Measurements from ENCODE around the gene INSR.

DNA sequence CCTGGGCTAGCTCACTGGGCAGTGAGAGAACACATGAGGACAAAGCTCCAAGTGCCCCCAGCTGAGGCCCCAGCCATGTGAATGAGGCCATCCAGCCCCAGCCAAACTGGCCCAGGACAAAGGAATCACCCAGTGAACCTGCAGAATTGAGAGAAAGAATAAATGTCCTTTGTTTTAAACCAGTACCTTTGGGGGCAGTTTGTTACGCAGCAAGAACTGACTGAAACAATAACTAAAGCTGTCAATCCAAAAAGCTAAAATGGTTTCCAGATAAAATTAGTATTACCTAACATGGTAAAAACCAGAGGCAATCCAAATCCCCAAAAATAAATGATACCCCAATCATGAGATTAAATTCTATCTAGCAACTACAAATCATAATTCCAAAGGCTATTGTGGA, 155.1 kb downstream of the INSR start:
- TF ChIP-seq EP300 (IDR thresholded peaks at IDR 0.05; ENCODE audit: borderline replicate concordance) (no peak), TCF12 (IDR thresholded peaks at IDR 0.05; ENCODE audit: low read depth) (no peak), CREB1 (IDR thresholded peaks at IDR 0.05; ENCODE audit: low read depth) (no peak), RAD21 (IDR thresholded peaks at IDR 0.05; ENCODE audit: low read depth) (no peak), NFIC (IDR thresholded peaks at IDR 0.05) (no peak), FOXM1 (IDR thresholded peaks at IDR 0.05; ENCODE audit: borderline replicate concordance, low read depth) (no peak), EGR1 (IDR thresholded peaks at IDR 0.05) (no peak), TEAD4 (IDR thresholded peaks at IDR 0.05) (no peak), CEBPB (IDR thresholded peaks at IDR 0.05) (no peak), YY1 (IDR thresholded peaks at IDR 0.05; ENCODE audit: low read depth) (no peak)
- TF ChIP-seq, protein P1, sequence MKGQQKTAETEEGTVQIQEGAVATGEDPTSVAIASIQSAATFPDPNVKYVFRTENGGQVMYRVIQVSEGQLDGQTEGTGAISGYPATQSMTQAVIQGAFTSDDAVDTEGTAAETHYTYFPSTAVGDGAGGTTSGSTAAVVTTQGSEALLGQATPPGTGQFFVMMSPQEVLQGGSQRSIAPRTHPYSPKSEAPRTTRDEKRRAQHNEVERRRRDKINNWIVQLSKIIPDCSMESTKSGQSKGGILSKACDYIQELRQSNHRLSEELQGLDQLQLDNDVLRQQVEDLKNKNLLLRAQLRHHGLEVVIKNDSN (IDR thresholded peaks at IDR 0.05): no peak
- TF ChIP-seq, protein P2, sequence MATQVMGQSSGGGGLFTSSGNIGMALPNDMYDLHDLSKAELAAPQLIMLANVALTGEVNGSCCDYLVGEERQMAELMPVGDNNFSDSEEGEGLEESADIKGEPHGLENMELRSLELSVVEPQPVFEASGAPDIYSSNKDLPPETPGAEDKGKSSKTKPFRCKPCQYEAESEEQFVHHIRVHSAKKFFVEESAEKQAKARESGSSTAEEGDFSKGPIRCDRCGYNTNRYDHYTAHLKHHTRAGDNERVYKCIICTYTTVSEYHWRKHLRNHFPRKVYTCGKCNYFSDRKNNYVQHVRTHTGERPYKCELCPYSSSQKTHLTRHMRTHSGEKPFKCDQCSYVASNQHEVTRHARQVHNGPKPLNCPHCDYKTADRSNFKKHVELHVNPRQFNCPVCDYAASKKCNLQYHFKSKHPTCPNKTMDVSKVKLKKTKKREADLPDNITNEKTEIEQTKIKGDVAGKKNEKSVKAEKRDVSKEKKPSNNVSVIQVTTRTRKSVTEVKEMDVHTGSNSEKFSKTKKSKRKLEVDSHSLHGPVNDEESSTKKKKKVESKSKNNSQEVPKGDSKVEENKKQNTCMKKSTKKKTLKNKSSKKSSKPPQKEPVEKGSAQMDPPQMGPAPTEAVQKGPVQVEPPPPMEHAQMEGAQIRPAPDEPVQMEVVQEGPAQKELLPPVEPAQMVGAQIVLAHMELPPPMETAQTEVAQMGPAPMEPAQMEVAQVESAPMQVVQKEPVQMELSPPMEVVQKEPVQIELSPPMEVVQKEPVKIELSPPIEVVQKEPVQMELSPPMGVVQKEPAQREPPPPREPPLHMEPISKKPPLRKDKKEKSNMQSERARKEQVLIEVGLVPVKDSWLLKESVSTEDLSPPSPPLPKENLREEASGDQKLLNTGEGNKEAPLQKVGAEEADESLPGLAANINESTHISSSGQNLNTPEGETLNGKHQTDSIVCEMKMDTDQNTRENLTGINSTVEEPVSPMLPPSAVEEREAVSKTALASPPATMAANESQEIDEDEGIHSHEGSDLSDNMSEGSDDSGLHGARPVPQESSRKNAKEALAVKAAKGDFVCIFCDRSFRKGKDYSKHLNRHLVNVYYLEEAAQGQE (IDR thresholded peaks at IDR 0.05; ENCODE audit: low read depth): no peak
- TF ChIP-seq, protein P3, sequence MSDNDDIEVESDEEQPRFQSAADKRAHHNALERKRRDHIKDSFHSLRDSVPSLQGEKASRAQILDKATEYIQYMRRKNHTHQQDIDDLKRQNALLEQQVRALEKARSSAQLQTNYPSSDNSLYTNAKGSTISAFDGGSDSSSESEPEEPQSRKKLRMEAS (IDR thresholded peaks at IDR 0.05): no peak

All from Ishikawa (cell line).